NCI-H446 treated with DMSO at 0.1 percent for 48 hours (cell line): ENCODE results near the gene CCNA1.

Experiments
- DNase-seq: peaks from one replicate; lab custom pipeline; 2025; lab: John Stamatoyannopoulos, UW

Gene CCNA1

DNA sequence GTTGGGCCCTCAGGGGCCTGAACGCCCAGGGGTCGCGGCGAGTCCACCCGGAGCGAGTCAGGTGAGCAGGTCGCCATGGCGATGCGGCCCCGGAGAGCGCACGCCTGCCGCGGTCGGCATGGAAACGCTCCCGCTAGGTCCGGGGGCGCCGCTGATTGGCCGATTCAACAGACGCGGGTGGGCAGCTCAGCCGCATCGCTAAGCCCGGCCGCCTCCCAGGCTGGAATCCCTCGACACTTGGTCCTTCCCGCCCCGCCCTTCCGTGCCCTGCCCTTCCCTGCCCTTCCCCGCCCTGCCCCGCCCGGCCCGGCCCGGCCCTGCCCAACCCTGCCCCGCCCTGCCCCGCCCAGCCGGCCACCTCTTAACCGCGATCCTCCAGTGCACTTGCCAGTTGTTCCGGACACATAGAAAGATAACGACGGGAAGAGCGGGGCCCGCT, at the start of gene CCNA1:
Gene CCNA1 (plus strand): TSS at position 390 of the 439 bp plus-strand sequence. CDS start 562 bp downstream, outside the sequence.
- DNase-seq = no peak

DNA sequence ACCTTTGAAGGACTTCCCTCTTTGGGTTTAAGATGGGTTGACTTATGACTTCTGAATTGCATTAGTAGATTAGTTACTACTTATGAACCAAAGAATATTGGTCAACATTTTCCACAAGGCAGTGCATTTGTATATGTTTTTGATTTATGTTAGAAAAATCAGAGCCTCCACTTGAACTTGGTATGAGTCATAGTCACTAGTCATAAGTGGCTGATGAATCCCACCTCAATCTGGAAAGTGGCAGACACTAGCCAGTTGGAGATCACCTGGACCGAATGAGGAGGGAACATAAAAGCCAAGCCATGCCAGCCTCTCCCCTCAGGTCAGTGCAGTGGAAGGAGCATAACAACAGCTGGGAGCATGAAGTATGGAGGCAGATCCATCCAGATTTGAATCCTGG, 46.8 kb upstream of the CCNA1 start:
- no peak for DNase-seq

- DNase-seq = peak; percentile 1
Measured at GRCh38 chr13:36395280-36395679, 37.0 kb upstream of the CCNA1 start.

GRCh38 chr13:36405151-36405550, 27.1 kb upstream of the CCNA1 start:
- no peak for DNase-seq

DNA sequence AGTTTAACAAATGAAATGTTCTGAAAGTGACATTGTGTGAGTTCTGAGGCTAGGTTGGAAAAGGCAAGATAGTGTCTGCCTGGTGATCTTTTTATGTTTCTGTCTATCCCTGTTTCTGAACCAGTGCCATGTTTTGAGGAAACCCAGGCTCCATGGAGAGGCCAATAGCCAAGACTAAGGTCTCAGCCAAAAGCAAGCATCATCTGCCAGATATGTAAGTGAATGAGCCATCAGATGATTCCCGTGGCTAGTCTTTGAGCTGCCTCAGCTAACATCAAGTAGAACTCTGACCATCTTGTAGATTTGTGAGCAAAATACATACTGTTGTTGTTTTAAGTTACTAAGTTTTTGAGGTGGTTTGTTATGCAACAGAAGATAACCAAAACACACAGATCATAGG, 19.6 kb upstream of the CCNA1 start:
- DNase-seq = no peak

DNA sequence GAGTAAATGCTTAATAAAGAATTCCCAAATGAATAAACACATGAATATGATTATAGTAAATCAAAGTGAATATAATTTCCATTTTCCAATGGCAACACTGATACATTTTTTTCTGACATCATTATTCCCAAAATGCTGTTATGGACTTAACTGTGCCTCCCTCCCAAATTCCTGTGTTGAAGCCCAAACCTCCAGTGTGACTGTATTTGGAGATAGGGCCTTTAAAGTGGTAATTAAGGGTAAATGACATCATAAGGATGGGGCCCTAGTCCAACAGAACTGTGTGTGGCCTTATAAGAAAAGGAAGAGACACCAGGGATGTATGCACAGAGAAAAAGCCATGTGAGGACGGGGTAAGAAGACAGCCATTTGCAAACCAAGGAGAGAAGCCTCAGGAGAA, 19.1 kb upstream of the CCNA1 start:
- no peak for DNase-seq

DNA sequence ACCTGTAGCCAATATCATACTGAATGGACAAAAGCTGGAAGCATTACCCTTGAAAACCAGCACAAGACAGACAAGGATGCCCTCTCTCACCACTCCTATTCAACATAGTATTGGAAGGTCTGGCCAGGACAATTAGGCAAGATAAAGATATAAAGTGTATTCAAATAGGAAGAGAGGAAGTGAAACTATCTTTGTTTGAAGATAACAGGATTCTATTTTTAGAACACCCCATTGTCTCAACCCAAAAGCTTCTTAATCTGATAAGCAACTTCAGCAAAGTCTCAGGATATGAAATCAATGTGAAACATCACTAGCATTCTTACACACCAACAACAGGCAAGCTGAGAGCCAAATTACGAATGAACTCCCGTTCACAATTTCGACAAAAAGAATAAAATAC, 17.8 kb upstream of the CCNA1 start:
- no peak for DNase-seq

DNA sequence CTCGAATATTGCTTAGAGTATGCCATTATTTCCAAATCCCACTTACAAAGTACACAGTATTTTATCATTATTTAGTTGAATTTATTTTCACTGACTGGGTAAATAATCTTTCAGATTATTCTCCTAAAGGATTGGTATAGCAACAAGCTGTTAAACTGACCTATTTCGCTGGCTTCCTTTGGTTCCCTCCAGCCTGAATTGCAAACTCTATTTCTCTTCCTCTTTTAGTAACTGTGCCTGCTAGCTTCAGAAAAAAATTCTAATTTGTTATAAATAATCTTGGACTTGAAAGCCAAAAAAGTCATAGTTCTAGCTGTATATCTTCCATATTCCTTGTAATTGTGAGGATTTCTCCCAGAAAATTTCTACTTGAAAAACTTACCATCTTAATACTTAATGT, 15.0 kb upstream of the CCNA1 start:
- no peak for DNase-seq

DNA sequence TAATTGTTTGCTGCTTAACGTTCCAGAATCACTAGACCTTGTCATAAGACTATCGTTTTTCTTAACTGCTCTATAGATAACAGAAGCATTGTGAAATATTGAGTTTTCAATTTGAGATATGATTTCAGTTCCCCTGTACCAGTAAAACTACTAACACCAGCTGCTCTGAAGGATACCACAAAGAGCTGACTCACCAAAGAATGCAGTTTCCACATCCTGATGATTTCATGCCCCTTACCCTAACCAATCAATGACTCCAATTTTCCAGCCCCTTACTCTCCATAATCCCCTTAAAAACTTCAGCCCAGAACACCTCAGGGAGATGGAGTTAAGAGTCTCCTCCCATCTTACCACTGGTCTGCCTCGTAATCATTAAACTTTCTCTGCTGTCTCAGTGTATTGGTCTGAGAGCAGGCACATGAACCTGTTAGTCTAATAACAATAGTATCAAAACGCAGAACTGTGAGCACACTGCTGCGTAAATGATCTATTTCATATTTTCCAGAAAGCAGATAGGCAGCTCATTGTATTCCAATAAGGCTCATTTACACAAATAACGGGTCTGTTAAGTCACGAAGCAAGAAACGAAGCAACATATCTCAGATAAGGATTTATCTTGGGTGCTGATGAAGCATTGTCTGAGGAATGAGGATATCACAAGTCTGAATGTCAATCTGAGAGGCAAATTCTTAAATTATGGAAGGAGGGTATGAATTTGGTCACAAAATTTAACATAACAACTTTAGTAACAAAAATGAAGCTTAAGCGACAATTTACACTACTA, 14.1 kb upstream of the CCNA1 start:
- DNase-seq = no peak

- DNase-seq = peak; percentile 36
Measured at GRCh38 chr13:36420437-36420891, 11.8 kb upstream of the CCNA1 start.

- DNase-seq = no peak
Measured at GRCh38 chr13:36421447-36421846, 10.8 kb upstream of the CCNA1 start.

DNA sequence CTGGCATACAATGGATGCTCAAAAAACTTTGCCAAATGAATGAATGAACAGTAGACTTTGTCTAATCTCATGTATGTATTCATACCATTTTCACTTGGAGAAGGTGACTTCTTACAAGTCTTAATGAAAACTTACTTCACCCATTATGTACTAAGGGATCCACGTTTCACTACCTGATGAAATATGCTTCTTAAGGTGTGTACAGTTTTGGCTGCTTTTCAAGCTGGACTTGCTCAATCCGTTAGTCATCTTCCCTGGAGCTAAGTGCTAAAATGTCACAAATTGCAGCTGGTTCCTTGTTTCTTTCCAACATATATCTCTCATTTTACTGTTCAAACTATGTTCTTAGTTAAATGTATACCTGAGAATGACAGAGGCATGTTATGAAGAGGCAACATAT, 4.2 kb upstream of the CCNA1 start:
- no peak for DNase-seq

GRCh38 chr13:36430247-36431203, 1.8 kb upstream of the CCNA1 start:
- DNase-seq = no peak

- DNase-seq = no peak
Measured at GRCh38 chr13:36431204-36432105, 840 bp upstream of the CCNA1 start.

GRCh38 chr13:36436811-36437210, 4.5 kb downstream of the CCNA1 start:
- no peak for DNase-seq

GRCh38 chr13:36438594-36439483, 6.5 kb downstream of the CCNA1 start:
- DNase-seq = no peak

- no peak for DNase-seq
Measured at GRCh38 chr13:36445278-36445677, 13.0 kb downstream of the CCNA1 start.

DNA sequence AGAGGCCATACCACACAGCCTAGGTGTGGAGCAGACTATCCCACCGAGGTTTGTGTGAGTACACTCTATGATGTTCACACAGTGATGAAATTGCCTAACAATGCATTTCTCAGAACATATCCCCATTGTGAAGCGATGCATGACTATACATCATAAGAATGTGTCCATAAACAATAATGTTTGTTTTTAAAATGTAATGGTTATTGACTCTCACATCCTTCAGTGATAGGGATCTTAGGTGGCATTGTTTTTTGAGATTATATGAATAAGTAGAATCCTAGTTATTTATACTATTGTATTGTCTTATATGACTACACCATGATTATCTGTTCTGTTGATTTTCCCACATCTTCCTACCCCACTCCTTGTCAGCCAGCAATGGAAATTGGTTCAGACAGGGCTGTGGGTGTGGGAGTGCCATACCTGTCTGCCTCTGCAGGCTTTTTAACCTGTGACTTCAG, 13.6 kb downstream of the CCNA1 start:
- DNase-seq = no peak

GRCh38 chr13:36447501-36447900, 15.2 kb downstream of the CCNA1 start:
- DNase-seq = no peak

GRCh38 chr13:36450534-36450933, 18.2 kb downstream of the CCNA1 start:
- DNase-seq = no peak

GRCh38 chr13:36453516-36453915, 21.2 kb downstream of the CCNA1 start:
- no peak for DNase-seq
